Thyroid gland (tissue), 4 donors: ENCODE results near the gene VPS18.

Source experiments
- POLR2A ChIP-seq, 2 donors: fragments of 450-650 bp; IDR thresholded peaks; one replicate each; pipeline ENCODE4 v1.6.1; 2017; ENCODE audit warnings: antibody characterized with exemption in 2 of 2, mild to moderate bottlenecking in 2 of 2, moderate library complexity in 1 of 2
- TF ChIP-seq, protein P1 (sequence below), 6 experiments: fragments of 200-600 bp in 3 of 6; fragments of 450-650 bp in 3 of 6; sonication (generic) in 3 of 6; IDR thresholded peaks; one replicate each; pipeline ENCODE4 v1.5.1; 2016 to 2019; ENCODE audit warnings: antibody characterized with exemption in 6 of 6, mild to moderate bottlenecking in 2 of 6, inconsistent platforms in 1 of 6, moderate library complexity in 1 of 6

DNA sequence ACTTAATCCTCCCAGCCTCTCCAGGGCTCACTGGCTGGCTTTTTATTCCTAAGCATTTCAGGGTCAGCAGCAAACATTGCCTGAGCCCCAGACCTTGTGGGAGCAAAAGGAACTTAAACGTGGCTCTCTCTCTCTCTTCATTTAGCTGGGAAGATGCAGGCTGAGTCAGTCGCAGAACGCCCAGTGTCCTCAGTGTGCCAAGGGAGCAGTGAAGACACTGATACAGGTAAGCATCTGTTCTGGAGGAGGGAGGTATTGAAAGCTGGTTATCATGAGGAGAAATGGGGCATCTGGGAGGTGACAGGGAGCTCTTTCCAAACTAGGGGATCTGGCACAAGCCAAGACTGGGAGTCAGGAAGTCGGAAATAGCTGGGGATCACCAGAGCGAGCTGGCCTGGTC lies 24.6 kb upstream of the VPS18 start:
- TF ChIP-seq, protein P1, sequence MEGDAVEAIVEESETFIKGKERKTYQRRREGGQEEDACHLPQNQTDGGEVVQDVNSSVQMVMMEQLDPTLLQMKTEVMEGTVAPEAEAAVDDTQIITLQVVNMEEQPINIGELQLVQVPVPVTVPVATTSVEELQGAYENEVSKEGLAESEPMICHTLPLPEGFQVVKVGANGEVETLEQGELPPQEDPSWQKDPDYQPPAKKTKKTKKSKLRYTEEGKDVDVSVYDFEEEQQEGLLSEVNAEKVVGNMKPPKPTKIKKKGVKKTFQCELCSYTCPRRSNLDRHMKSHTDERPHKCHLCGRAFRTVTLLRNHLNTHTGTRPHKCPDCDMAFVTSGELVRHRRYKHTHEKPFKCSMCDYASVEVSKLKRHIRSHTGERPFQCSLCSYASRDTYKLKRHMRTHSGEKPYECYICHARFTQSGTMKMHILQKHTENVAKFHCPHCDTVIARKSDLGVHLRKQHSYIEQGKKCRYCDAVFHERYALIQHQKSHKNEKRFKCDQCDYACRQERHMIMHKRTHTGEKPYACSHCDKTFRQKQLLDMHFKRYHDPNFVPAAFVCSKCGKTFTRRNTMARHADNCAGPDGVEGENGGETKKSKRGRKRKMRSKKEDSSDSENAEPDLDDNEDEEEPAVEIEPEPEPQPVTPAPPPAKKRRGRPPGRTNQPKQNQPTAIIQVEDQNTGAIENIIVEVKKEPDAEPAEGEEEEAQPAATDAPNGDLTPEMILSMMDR (IDR thresholded peaks at IDR 0.05): no peak
- no peak for TF ChIP-seq POLR2A (IDR thresholded peaks at IDR 0.05)
